Body of pancreas (tissue), 4 donors: ENCODE results near the gene COL6A3.

Experiments used
- CTCF ChIP-seq, 7 experiments: fragments of 450-650 bp in 4 of 7; fragments of 200-600 bp in 3 of 7; sonication (generic) in 3 of 7; IDR thresholded peaks; one replicate each; pipeline ENCODE4 v1.5.1; 2016 to 2019; ENCODE audit warnings: antibody characterized with exemption in 7 of 7
- POLR2A ChIP-seq, 3 donors: fragments of 450-650 bp; IDR thresholded peaks; one replicate each; pipeline ENCODE4 v1.6.1; 2016; ENCODE audit warnings: antibody characterized with exemption in 3 of 3, mild to moderate bottlenecking in 2 of 3

GRCh38 chr2:237344942-237345341 lies 69.0 kb downstream of the COL6A3 start:
- no peak for TF ChIP-seq CTCF (IDR thresholded peaks at IDR 0.05)
- TF ChIP-seq POLR2A (IDR thresholded peaks at IDR 0.05) = no peak
